Measurements from ENCODE around the gene SLC6A20. TPM values are rescaled to one million over a fixed set of nuclear protein-coding genes. Genes with fewer than 3 reads are reported as not detected.

Gene SLC6A20
- total and polyA plus RNA-seq, 2 of the 13 experiments (the other 11 are each of a cell fraction or from before 2014, with no cell fraction given), result not detected

GRCh38 chr3:45763303-45763675, 33.0 kb downstream of the SLC6A20 start:
- in situ Hi-C loops (cut with HindIII; ENCODE audit: extremely low pct_ligation_motif_present, low pct_unique_long_range_greater_than_20kb), result loop anchor here (5.0 to 10.0 kb wide), 2 partner anchors 164 to 312 kb away; no protein-coding TSS in a partner anchor
- no peaks in the 10 kb centered on the region for H3K9me3 ChIP-seq (ENCODE audit: low read length)
- DNase-seq (ENCODE audit: low spot score), result no peak
- 70% methylated on average over 3 of the region's 5 CpGs for WGBS (ENCODE audit: low lambda C conversion rate)
- ChIA-PET POLR2A (no interaction called here), CTCF (ENCODE audit: low intra/inter-chr PET ratio, low total read pairs) (no interaction called here)
- intact Hi-C loops (cut with micrococcal nuclease; ENCODE audit: unreplicated experiment), result no loop called here
- H3K4me2 ChIP-seq (ENCODE audit: low read depth, low read length), result no peak overlapping the region
- no peak overlapping the region for H2AFZ ChIP-seq (ENCODE audit: low read length)
- H3K9ac ChIP-seq (ENCODE audit: insufficient read depth, low read depth, low read length), result no peak overlapping the region
- ATAC-seq, result no peak
- no peaks in the 10 kb centered on the region for H3K79me2 ChIP-seq (ENCODE audit: insufficient read depth, low read length)
- no peak for FAIRE-seq
- H4K20me1 ChIP-seq (ENCODE audit: insufficient read depth, low read length), result no peaks in the 10 kb centered on the region
- peaks cover 6% of the 10 kb centered on the region; the same call in 1 of the 2 replicates for H3K4me1 ChIP-seq (ENCODE audit: insufficient read depth, low read length)
- BruUV-seq (replicated peaks), result no TSS peak
- TF ChIP-seq, protein P1, sequence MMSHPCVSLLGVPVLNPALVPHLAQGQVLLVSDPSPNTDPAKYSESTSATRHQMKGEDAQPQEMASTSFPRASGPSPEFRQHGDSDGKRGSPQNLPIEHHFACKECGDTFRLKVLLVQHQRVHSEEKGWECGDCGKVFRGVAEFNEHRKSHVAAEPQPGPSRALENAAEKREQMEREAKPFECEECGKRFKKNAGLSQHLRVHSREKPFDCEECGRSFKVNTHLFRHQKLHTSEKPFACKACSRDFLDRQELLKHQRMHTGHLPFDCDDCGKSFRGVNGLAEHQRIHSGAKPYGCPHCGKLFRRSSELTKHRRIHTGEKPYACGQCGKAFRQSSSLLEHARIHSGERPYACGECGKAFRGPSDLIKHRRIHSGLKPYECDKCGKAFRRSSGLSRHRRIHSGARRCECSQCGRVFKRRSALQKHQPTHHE (CRISPR knock-in tag; IDR thresholded peaks at IDR 0.05; ENCODE audit: borderline replicate concordance), result no peak
- TF ChIP-seq SAFB2 (CRISPR knock-in tag; IDR thresholded peaks at IDR 0.05; ENCODE audit: borderline replicate concordance, low read depth) (no peak), SMAD9 (CRISPR knock-in tag; IDR thresholded peaks at IDR 0.05) (no peak), ZNF629 (CRISPR knock-in tag; conservative IDR thresholded peaks at IDR 0.05) (no peak), MED13 (CRISPR knock-in tag; IDR thresholded peaks at IDR 0.05) (no peak), TAF15 (IDR thresholded peaks at IDR 0.05; ENCODE audit: low read depth, low read length, poor library complexity, severe bottlenecking) (no peak), KDM4B (CRISPR knock-in tag; IDR thresholded peaks at IDR 0.05) (no peak), SRF (IDR thresholded peaks at IDR 0.05; ENCODE audit: low read depth, low read length) (no peak), SOX5 (CRISPR knock-in tag; IDR thresholded peaks at IDR 0.05; ENCODE audit: borderline replicate concordance) (no peak), ZNF556 (CRISPR knock-in tag; IDR thresholded peaks at IDR 0.05; ENCODE audit: borderline replicate concordance) (no peak), POLR2G (IDR thresholded peaks at IDR 0.05; ENCODE audit: low read depth, low read length) (no peak), ZNF142 (CRISPR knock-in tag; IDR thresholded peaks at IDR 0.05) (no peak), THRA (CRISPR knock-in tag; IDR thresholded peaks at IDR 0.05; ENCODE audit: borderline replicate concordance) (no peak), SP5 (CRISPR knock-in tag; IDR thresholded peaks at IDR 0.05; ENCODE audit: borderline replicate concordance, low read depth) (no peak)
- TF ChIP-seq, protein P2, sequence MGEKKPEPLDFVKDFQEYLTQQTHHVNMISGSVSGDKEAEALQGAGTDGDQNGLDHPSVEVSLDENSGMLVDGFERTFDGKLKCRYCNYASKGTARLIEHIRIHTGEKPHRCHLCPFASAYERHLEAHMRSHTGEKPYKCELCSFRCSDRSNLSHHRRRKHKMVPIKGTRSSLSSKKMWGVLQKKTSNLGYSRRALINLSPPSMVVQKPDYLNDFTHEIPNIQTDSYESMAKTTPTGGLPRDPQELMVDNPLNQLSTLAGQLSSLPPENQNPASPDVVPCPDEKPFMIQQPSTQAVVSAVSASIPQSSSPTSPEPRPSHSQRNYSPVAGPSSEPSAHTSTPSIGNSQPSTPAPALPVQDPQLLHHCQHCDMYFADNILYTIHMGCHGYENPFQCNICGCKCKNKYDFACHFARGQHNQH (CRISPR knock-in tag; IDR thresholded peaks at IDR 0.05), result no peak
- no peak overlapping the region for H3K27ac ChIP-seq (ENCODE audit: extremely low read length, insufficient read depth, low read length)
- peaks cover 2 to 36% of the 10 kb centered on the region in 2 experiments for H3K27me3 ChIP-seq (ENCODE audit: control insufficient read depth in 1 of 2, insufficient read depth in 2 of 2, low read length in 2 of 2)
- H3K4me3 ChIP-seq (replicated peaks in 1 of 3; ENCODE audit: insufficient read depth in 1 of 3, low read depth in 2 of 3, low read length in 3 of 3), result no peak overlapping the region
- no peaks in the 10 kb centered on the region for H3K36me3 ChIP-seq (replicated peaks in 1 of 2; ENCODE audit: control insufficient read depth in 1 of 2, insufficient read depth in 2 of 2, low read length in 2 of 2)
